Stimulated activated CD4-positive, alpha-beta T cell treated with anti-CD3 and anti-CD28 coated beads, TNF-alpha, amount 100 ng/mL, for 4 hours (primary cell): ENCODE data around the gene LRFN3.
"Not testable (repeated sequence)": the region's sequence is repeated elsewhere in the genome, so short reads cannot be mapped to it uniquely, and the experiment has no call there.

Experiments used
- DNase-seq, 3 experiments: peaks; one replicate each; pipeline ENCODE4 v3.0.0-alpha.2; 2020; ENCODE audit warnings: low read depth in 3 of 3

The LRFN3 gene

GRCh38 chr19:35938282-35939224 is 2.4 kb downstream of the LRFN3 start:
- DNase-seq: no peak

- DNase-seq: no peak
Observed at GRCh38 chr19:35939307-35940077, 3.3 kb downstream of the LRFN3 start.

- DNase-seq: no peak
Observed at GRCh38 chr19:35940078-35940775, 4.1 kb downstream of the LRFN3 start.

GRCh38 chr19:35940839-35941238 is 4.7 kb downstream of the LRFN3 start:
- no peak for DNase-seq

- no peak for DNase-seq
Observed at GRCh38 chr19:35942235-35942634, 6.1 kb downstream of the LRFN3 start.

- no peak for DNase-seq
Observed at GRCh38 chr19:35943321-35944301, 7.4 kb downstream of the LRFN3 start.

GRCh38 chr19:35944556-35944955 is 8.4 kb downstream of the LRFN3 start:
- DNase-seq: no peak

- no peak for DNase-seq
Observed at GRCh38 chr19:35945121-35945790, 9.1 kb downstream of the LRFN3 start.

GRCh38 chr19:35946203-35946602 is 10.0 kb downstream of the LRFN3 start:
- no peak for DNase-seq

- no peak for DNase-seq
Observed at GRCh38 chr19:35949131-35949530, 13.0 kb downstream of the LRFN3 start.

GRCh38 chr19:35955881-35956634 is 19.9 kb downstream of the LRFN3 start:
- DNase-seq: no peak

GRCh38 chr19:35957411-35957810 is 21.2 kb downstream of the LRFN3 start:
- not testable (repeated sequence) for DNase-seq

GRCh38 chr19:35958660-35959039 is 22.5 kb downstream of the LRFN3 start:
- DNase-seq: no peak

- DNase-seq: peak; percentile 59 to 90 (median 85)
Observed at GRCh38 chr19:35959040-35959967, 23.1 kb downstream of the LRFN3 start.

- DNase-seq: no peak
Observed at GRCh38 chr19:35959968-35960320, 23.8 kb downstream of the LRFN3 start.

GRCh38 chr19:35960432-35960972 is 24.3 kb downstream of the LRFN3 start:
- DNase-seq: no peak

GRCh38 chr19:35963514-35963913 is 27.3 kb downstream of the LRFN3 start:
- DNase-seq: no peak

GRCh38 chr19:35966771-35967170 is 30.6 kb downstream of the LRFN3 start:
- no peak for DNase-seq
